GM18508 (cell line): ENCODE measurements around the gene SPATA21.
"Not testable (repeated sequence)": the region's sequence is repeated elsewhere in the genome, so short reads cannot be mapped to it uniquely, and the experiment has no call there.

Experiments
- ATAC-seq: cut with Tn5 transposase; IDR thresholded peaks from one replicate; pipeline ENCODE4 v1.9.1; 2021; ENCODE audit warnings: moderate number of reproducible peaks; ENCODE audit not compliant: insufficient read depth, unreplicated experiment

Gene SPATA21

GRCh38 chr1:16436946-16437474 is at the start of gene SPATA21:
Gene SPATA21 (minus strand): TSS chr1:16437424. CDS start chr1:16431371, 6,053 bp downstream.
- ATAC-seq, result no peak

- not testable (repeated sequence) for ATAC-seq
These were observed 49.8 kb upstream of the SPATA21 start for GRCh38 chr1:16487011-16487410.

DNA sequence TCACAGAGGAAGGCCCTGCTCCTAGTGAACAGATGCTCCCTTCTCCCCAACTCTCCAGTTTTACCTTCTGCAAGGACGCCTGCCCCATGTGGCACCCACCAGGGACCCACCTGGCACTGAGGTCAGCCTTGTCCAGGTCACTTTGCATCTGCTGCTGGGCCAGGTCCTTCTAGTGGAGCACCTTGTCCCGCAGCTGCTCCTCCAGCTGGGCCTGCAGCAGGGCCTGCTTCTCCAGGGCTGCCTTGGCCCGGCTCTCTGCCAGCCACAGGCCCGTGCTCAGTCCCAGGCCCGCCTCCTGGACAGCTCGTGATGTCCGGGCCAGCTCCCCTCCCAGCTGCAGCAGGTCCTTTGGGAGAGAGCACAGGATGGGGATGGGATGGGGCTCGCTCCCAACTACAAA is 49.1 kb upstream of the SPATA21 start:
- ATAC-seq, result not testable (repeated sequence)

DNA sequence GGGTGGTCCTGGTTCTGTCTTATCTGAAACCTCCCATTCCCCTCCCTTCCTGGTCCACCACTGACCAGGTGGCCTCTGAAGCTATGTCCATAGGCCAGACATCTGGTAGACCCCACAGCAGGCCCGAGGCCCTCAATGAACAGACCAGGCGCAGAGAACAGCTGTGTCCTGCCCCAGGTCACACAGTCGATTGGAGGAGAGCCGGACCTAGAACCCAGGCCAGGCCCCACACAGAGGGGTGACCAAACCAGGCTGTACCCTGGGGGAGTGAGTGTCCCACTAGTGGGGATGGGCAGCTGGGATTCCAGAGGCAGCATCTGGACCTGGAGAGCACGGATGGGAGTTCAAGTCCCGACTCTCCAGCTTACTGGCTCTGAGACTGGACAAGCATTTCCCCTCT is 47.7 kb upstream of the SPATA21 start:
- no peak for ATAC-seq

GRCh38 chr1:16484501-16484835 is 47.2 kb upstream of the SPATA21 start:
- no peak for ATAC-seq

DNA sequence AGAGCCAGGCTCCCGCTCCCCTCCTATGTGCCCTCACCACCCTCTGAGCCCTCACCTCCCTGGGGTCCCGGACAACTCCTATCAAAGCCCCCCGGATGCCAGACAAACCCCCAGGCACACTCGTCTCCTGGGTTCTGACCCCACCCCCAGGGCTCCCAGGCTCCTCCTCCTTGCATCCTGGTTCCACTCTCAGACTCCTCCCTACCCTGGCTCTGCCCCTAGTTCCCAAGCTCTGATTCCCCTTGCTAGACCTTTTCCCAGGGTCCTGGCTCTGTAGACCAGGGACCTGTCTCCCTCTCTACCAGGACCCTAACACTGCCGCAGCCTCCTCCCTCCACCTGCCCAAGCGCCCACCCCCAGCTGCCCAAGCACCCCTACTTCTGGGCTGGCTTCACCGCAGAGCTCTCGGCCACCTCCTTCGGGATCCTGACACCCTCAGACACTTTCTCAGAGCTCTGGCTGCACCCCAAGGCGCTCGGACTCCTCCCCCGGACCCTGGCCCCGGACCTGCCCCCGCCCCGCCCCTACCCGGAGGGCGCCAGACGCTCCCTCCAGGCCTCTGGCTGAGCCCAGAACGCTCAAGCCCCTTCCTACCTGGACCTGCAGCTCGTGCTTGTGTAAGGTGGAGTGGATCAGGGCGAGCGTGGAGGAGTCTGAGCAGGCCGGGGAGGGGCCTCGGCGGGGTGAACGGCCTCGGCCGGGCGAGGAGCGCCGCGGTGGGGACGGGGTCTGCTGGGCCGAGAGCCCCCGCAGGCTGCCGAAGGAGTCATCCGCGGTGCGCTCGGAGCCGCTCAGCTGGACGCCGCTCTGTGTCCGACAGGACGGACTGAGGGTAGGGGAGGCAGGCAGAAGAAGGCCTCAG is 46.6 kb upstream of the SPATA21 start:
- ATAC-seq, result not testable (repeated sequence)

GRCh38 chr1:16483146-16483545 is 45.9 kb upstream of the SPATA21 start:
- not testable (repeated sequence) for ATAC-seq

GRCh38 chr1:16478091-16478490 is 40.9 kb upstream of the SPATA21 start:
- ATAC-seq, result no peak

- ATAC-seq, result not testable (repeated sequence)
These were observed 38.8 kb upstream of the SPATA21 start for GRCh38 chr1:16475771-16476770.

- not testable (repeated sequence) for ATAC-seq
These were observed 37.7 kb upstream of the SPATA21 start for GRCh38 chr1:16474891-16475290.

DNA sequence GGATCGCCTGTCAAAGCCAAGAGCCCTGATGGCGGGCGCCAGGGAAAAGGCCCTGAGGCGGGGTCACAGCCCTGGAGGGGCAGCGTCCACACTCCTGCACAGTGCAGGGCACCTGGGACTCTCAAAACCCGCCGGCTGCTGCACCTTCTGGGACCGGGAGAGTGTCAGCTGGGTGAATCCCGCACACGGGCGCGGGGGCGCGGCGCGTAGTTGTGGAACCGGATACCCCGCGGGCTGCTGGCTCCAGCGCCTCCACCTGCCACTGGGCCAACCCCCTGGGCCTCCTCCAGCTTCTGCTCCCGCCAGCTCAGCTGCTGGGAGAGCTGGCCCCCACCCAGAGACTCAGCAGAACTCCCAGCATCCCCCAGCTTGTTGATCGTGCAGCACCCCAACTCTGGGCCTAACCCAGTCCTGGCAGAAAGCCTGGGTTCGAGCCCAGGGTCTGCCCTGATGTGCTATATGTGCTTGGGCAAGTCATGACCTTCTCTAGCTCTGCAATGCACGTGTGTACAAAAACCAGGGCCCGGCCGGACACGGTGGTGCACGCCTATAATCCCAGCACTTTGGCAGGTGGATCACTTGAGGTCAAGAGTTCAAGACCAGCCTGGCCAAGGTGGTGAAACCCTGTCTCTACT is 37.1 kb upstream of the SPATA21 start:
- no peak for ATAC-seq

DNA sequence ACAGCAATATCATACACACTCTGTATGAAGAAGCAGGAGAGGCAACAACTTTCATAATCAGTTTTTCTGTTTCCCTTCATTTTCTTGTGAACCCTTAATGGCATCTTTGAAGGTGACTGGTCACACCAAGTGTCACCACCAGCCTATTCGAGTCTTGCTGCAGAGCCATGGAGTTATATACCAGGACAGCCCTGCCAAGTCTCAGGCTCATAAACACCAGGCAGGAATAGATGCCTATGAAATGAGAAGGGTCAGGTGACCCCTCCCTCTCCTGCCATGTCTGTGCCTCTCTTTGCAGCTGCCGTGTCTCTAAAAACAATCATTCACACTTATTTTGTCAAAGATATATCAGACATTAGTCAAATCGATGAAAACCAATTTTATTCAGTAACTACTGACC is 31.3 kb upstream of the SPATA21 start:
- ATAC-seq, result no peak

DNA sequence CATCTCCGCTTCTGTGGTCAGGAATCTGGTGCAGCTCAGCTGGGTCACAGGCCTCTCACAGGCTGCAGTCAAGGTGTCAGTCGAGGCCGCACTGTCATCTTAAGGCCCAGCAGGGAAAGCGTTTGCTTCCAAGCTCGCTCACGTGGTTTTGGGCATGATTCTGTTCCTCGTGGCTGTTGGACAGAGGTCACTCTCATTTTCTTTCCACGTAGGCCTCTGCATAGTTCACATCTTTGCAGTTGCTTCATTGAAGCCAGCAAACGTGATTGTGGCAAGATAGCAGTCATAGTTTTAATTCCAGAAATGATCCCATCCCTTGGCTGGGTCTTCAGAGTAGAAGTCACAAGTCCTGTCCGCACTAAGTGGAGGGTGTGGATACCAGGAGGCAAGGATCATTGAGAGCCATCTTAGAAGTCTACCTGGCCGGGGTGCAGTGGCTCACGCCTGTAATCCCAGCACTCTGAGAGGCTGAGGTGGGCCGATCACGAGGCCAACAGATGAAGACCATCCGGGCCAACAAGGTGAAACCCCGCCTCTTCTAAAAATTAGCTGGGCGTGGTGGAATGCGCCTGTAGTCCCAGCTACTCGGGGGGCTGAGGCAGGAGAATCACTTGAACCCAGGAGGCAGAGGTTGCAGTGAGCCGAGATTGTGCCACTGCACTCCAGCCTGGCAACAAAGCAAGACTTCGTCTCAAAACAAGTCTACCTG is 27.8 kb upstream of the SPATA21 start:
- no peak for ATAC-seq

DNA sequence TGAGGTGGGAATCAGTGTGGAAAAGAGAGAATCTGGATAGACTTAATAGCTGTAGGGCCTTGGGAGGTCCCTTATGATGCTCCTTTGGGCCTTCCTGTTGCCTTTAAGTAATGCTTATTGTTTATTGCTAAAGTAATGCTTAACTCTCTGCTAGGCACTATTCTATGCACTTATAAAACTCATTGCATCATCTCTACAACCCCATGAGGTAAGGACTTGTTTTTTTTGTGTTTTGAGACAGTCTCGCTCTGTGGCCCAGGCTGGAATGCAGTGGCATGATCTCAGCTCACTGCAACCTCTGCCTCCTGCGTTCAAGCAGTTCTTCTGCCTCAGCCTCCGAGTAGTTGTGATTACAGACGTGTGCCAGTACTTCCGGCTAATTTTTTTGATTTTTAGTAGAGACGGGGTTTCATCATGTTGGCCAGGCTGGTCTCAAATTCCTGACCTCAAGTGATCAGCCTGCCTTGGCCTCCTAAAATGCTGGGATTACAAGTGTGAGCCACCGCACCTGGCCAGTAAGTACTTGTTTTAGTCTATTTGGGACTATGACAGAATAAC is 25.6 kb upstream of the SPATA21 start:
- no peak for ATAC-seq

- ATAC-seq, result no peak
These were observed 24.5 kb upstream of the SPATA21 start for GRCh38 chr1:16461681-16462080.

GRCh38 chr1:16459352-16459925 is 22.2 kb upstream of the SPATA21 start:
- no peak for ATAC-seq

- no peak for ATAC-seq
These were observed 21.6 kb upstream of the SPATA21 start for GRCh38 chr1:16458831-16459230.

GRCh38 chr1:16456151-16456550 is 18.9 kb upstream of the SPATA21 start:
- not testable (repeated sequence) for ATAC-seq

DNA sequence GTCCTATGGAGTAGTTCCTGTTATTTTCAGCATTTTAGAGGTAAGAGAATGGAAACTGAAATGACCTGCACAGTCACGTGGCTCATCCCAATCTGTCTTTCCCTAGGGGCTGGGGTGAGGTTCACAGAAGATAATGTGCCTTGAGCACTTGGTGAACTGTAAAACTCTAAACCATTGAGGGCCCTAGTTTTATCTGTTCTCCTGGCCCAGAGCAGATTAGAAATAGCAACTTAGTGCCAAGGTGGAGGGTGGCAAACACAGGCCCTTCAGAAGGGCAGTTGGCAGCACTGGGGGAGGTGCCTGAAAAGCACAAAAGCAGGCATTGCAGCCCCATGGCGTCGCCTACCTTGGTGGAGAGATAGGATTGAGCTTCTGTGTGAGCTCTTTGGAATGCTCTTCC is 17.7 kb upstream of the SPATA21 start:
- not testable (repeated sequence) for ATAC-seq
